ENCODE measurements around the gene NKD1.

GRCh38 chr16:50566014-50566962, 18.1 kb downstream of the NKD1 start:
- TF ChIP-seq EZH2phosphoT487 (IDR thresholded peaks at IDR 0.05; ENCODE audit: insufficient read depth, low read depth): no peak
- TF ChIP-seq EZH2 (IDR thresholded peaks at IDR 0.05; ENCODE audit: insufficient read depth, poor library complexity, severe bottlenecking): no peak

Measured in GM23248 (cell line).